Nephron (organoid): ENCODE measurements around the gene NSMCE1.

Source experiments
- H3K27ac Mint-ChIP-seq, 3 experiments: 2 replicates each; pipeline ENCODE4 v1.8.0; 2020; ENCODE audit warnings: mixed read lengths in 3 of 3, mild to moderate bottlenecking in 2 of 3, moderate library complexity in 1 of 3
- H3K27me3 Mint-ChIP-seq: 2 replicates; pipeline ENCODE4 v1.8.0; 2021; ENCODE audit warnings: low read depth, mild to moderate bottlenecking, moderate library complexity, mixed read lengths
- H3K36me3 Mint-ChIP-seq: 2 replicates; pipeline ENCODE4 v1.8.0; 2020; ENCODE audit warnings: low read depth, mixed read lengths
- H3K4me1 Mint-ChIP-seq: 2 replicates; pipeline ENCODE4 v1.8.0; 2020; ENCODE audit warnings: mixed read lengths
- H3K4me3 Mint-ChIP-seq, 3 experiments: 2 replicates each; pipeline ENCODE4 v1.8.0; 2020; ENCODE audit warnings: mild to moderate bottlenecking in 3 of 3, mixed read lengths in 3 of 3, moderate library complexity in 2 of 3
- H3K9me3 Mint-ChIP-seq: 2 replicates; pipeline ENCODE4 v1.8.0; 2020; ENCODE audit warnings: mixed read lengths
- CTCF ChIP-seq, 3 experiments: fragments of 200-600 bp; sonication (generic); IDR thresholded peaks; one replicate each; pipeline ENCODE4 v1.5.0; 2021; ENCODE audit warnings: antibody characterized with exemption in 3 of 3; ENCODE audit not compliant: unreplicated experiment in 3 of 3

The NSMCE1 gene

GRCh38 chr16:27226976-27227705, 41.4 kb downstream of the NSMCE1 start:
- Mint-ChIP-seq H3K27me3 (peaks cover 4% of the 10 kb centered on the region), H3K27ac (no peak overlapping the region), H3K4me1 (peaks cover 46% of the 10 kb centered on the region), H3K4me3 (no peak overlapping the region), H3K9me3 (no peaks in the 10 kb centered on the region), H3K36me3 (no peaks in the 10 kb centered on the region)
- no peak for TF ChIP-seq CTCF (IDR thresholded peaks at IDR 0.05; ENCODE audit: unreplicated experiment in 3 of 3)

DNA sequence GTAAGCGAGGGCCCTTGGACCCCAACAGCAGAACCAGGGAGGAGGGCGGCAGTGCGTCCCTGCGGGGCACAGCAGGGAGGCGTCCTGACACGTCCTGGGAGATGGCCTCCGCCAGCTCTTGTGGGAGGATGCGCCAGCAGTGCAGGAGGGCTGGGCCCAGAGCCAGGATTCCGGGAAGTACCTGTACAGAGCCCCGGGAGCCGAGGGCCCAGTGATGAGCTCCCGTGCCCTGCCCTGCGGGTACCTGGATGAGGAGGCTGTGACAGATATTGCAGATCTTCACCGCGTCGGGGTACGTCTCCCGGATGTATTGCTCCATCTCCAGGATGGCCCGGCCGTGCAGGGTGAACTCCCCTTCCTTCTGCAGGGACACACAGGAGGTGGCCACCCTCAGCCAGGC, 42.1 kb downstream of the NSMCE1 start:
- Mint-ChIP-seq H3K9me3 (no peaks in the 10 kb centered on the region), H3K36me3 (no peaks in the 10 kb centered on the region), H3K4me3 (no peak overlapping the region), H3K27ac (peak overlapping the region; percentile 35 to 59 (median 48)), H3K27me3 (peaks cover 4% of the 10 kb centered on the region), H3K4me1 (peaks cover 44% of the 10 kb centered on the region)
- TF ChIP-seq CTCF (IDR thresholded peaks at IDR 0.05; ENCODE audit: unreplicated experiment in 3 of 3), result no peak

DNA sequence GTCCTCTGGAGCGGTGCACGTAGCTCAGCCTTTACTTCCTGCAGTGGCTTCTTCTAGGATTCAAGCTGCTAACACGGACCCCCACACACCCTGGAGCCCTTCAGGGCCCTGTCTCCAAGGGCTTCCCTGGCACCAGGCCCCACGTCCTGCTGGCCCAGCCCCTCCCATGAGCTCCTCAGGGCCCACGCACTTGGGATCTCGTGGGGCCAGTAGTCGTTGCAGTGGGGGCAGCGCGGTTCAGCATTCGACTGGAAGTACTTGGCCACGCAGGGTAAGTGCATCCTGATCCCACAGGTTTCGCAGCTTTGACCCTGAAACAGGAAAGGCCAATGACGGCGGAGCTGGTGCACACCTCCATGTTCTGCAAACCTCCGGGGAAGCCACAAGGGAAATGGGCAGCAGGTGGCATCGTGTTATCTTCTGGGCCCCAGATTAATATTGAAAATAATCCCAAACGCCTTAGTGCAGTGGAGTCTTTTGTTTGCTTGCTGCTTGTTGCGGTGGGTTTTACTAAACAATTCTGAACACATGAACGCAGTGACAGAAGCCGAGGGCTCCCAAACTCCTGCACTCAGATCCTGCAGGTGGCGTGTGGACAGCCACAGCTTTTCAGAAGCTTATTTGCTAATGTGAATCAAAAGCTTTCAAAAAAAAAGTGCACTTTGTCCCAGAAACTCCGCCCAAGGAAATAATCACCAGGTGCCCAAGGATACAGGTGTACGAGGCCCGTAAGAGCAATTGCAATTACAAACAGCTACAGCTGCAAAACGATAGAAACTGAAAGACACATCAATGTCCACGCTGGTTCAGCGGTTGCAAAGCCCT, 42.8 kb downstream of the NSMCE1 start:
- H3K27ac Mint-ChIP-seq, result peak overlapping the region; percentile 48 to 59 (median 51)
- H3K9me3 Mint-ChIP-seq, result no peaks in the 10 kb centered on the region
- H3K4me3 Mint-ChIP-seq, result no peak overlapping the region
- H3K27me3 Mint-ChIP-seq, result peaks cover 4% of the 10 kb centered on the region
- no peak for TF ChIP-seq CTCF (IDR thresholded peaks at IDR 0.05; ENCODE audit: unreplicated experiment in 3 of 3)
- H3K4me1 Mint-ChIP-seq, result peaks cover 40% of the 10 kb centered on the region
- no peaks in the 10 kb centered on the region for H3K36me3 Mint-ChIP-seq

DNA sequence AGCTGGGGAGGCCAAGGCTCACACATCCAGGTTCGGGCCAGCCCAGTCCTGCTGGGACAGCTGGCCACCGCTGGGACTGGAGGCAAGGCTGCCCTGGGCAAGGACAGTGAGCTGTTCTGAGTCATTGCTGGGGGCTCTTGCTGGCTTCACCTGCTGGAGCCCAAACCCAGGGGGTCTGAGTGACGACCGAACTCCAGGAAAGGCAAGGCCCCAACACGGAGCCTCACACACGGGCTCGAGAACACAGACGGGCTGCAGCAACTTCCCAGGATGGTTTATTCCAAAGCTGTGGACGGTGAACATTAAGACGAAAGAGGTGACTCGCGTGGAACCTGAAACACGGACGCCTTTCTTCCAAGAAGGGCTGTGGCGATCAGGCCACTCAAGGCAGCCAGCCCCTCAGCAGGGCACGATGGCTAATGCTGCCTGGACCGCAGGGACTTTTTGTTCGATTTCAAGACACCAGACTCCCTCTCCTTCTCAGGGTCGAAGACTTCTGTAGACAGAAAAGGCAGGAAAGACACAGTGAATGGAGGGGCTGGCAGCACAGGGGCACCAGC, 43.8 kb downstream of the NSMCE1 start:
- TF ChIP-seq CTCF (IDR thresholded peaks at IDR 0.05; ENCODE audit: unreplicated experiment in 3 of 3), result no peak
- H3K4me3 Mint-ChIP-seq, result no peak overlapping the region
- no peaks in the 10 kb centered on the region for H3K9me3 Mint-ChIP-seq
- H3K4me1 Mint-ChIP-seq, result peaks cover 38% of the 10 kb centered on the region
- no peaks in the 10 kb centered on the region for H3K36me3 Mint-ChIP-seq
- H3K27ac Mint-ChIP-seq, result no peak overlapping the region
- H3K27me3 Mint-ChIP-seq, result no peaks in the 10 kb centered on the region

- TF ChIP-seq CTCF (IDR thresholded peaks at IDR 0.05; ENCODE audit: unreplicated experiment in 3 of 3), result no peak
- Mint-ChIP-seq H3K36me3 (no peaks in the 10 kb centered on the region), H3K4me3 (no peak overlapping the region), H3K27ac (no peak overlapping the region), H3K9me3 (no peaks in the 10 kb centered on the region), H3K27me3 (no peaks in the 10 kb centered on the region), H3K4me1 (peaks cover 36% of the 10 kb centered on the region)
Observed at GRCh38 chr16:27224271-27224737, 44.3 kb downstream of the NSMCE1 start.
